GM04504 (cell line): ENCODE measurements around the gene ZNF571.
A peak's percentile ranks its signal among the peaks of the same experiment; 100 is the strongest.

ENCODE experiments used
- DNase-seq: peaks from one replicate; pipeline ENCODE4 v3.0.0-alpha.2; 2012; ENCODE audit warnings: low read depth

Gene ZNF571

DNA sequence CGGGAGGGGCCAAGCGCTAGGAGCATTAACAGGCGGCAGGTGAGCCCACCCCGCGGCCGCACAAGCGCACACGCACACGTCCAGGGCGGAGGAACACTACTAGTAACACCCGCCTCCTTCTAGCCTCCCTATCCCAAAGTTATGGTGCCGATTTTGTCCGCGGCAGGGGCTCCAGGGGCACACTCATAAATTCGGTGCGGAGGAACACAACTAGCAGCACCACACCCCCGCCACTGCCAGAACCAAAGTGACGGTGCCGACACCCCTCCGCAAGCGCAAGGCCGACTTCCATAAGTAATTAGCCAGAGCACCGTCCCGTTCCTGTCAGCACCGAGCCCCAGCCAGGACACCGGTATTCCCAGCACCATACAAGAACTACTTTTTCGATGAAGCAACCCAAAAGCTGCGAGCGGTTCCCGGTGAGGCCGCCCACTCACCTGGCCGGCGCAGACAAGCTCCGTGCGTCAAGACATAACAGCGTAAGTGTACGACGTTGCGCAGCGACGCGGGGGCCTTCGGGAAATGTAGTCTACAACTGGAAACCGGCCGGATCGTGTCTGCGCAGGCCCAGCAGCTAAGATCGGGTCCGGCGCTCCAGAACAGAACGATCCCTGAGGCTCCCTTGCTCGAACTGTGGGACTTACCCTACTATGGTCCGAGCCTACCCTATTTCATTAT is at the start of gene ZNF571, which contains the start of gene ZNF540:
Gene ZNF571, minus strand, starts transcription at position 489 of the 678 bp plus-strand sequence. CDS start 8,116 bp downstream, outside the sequence.
Gene ZNF540, plus strand, starts transcription at position 573 of the 678 bp plus-strand sequence. CDS start 3,572 bp downstream, outside the sequence.
- peak; percentile 73 for DNase-seq

DNA sequence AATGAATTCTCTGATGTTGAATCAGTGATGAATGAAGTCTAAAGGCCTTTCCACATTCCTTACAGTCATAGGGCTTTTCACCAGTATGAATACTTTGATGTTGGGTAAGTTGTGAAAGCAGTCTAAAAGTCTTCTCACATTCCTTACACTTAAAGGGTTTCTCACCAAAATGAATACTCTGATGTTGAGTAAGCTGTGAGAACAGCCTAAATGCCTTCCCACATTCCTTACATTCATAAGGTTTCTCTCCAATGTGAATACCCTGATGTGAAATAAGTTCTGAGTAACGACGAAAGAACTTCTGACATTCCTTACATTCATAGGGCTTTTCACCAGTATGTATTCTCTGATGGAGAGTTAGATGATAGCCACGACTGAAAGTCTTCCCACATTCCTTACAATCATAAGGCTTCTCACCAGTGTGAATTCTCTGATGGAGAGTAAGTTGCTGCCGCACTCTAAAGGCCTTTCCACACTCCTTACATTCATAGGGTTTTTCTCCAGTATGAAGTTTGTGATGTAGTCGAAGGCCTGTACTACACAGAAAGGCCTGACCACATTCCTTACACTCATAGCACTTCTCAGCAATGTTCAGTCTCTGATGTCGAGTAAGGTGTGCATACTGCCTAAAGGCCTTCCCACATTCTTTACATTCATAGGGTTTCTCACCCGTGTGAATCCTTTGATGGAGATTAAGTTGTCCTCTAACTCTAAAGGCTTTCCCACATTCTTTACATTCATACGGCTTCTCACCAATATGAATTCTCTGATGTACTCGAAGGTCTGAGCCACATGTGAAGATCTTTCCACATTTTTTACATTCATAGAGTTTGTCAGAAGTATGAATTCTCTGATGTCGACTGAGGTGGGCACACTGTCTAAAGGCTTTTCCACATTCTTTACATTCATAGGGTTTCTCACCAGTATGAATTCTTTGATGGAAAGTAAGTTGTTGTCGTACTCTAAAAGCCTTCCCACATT is 40.8 kb upstream of the ZNF571 start:
- no peak for DNase-seq

- DNase-seq, result peak; percentile 19
These were observed 390 bp upstream of the ZNF571 start for GRCh38 chr19:37594982-37595382.

GRCh38 chr19:37593996-37594303 is 642 bp downstream of the ZNF571 start:
- DNase-seq, result no peak

- DNase-seq, result no peak
These were observed 11.3 kb downstream of the ZNF571 start for GRCh38 chr19:37583340-37583739.

DNA sequence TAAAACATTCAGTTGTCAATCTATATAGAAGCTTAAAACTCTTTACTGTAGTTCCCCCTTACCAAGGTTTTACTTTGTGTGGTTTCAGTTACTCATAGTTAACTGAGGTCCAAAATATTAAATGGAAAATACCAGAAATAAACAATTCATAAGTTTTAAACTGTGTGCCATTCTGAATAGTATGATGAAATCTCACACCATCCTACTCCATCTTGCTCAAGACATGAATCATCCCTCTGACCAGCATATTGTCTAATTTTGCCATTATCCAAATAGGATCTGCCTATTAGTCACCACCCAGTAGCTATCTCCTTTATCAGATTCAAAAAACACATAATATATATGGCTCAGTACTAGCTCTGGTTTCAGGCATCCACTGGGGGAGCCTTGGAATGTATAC is 22.4 kb downstream of the ZNF571 start:
- DNase-seq, result no peak

- DNase-seq, result no peak
These were observed 29.3 kb downstream of the ZNF571 start for GRCh38 chr19:37565370-37565669.

GRCh38 chr19:37564624-37565369 is 29.8 kb downstream of the ZNF571 start:
- no peak for DNase-seq

- no peak for DNase-seq
These were observed 31.1 kb downstream of the ZNF571 start for GRCh38 chr19:37563518-37563917.

DNA sequence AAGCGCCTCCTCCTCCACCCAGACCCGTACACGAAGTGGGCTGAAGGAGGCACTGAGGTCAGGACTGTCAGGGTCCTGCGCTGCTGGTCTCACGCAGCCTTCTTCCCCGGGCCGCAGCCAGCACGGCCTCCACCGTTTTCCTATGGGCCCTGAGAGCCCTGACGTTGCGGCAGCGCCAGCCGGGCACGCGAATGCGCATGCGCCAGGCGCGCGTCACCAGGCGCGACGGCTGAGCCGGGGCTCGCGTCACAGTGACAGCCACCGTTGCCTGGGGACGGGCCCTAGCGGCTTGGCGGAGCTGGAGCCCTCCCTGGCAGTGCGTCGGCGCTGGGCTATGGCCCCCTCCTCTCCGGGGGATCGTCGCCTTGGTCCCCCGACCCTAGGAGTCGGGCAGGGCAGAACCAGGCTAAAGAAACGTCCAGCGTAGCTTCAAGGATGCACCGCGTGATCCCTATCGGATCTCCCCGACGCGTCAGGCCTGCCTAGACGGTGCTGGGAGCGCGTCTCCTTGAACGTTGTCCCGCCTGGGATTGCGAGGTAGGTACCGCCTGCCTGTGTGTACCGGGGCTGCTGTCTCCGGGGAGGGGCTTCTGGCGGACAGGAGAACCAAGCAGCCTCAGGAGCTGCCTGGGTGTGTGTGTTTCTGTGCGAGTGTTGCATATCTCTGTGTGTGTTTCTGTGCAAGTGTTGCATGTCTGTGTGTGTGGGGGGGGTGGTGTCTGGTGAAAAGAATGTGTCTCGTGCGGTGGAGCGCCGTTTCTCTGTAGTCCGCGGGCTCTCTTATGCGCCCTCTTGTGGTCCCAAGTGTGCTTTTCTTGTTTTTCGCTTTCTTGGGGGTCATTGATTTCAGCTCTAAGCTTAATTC is 43.2 kb downstream of the ZNF571 start:
- peak; percentile 37 for DNase-seq

GRCh38 chr19:37537391-37537947 is 57.1 kb downstream of the ZNF571 start:
- DNase-seq, result no peak

DNA sequence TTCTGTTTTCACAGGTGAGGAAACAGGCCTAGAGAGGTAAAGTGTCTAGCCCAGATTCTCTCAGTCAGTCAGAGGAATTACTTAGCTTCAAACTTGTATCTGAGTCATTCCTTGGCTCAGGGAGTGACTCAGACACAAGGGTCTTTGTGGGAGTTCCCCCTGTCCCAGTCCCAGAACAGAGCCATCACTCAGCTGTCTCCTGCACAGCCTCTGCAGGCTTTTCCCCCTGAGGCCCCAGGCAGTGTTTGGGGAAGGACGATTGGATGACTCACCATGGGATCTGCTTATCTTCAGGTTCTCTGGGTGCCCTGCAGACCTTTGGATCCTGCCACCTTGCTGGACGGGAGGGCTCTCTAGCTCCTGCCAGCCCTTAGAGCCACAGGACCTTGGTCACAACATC is 74.7 kb downstream of the ZNF571 start:
- DNase-seq, result no peak
